Lung (tissue), 12 donors: ENCODE results near the gene SLAIN2. TPM values are rescaled to one million over a fixed set of nuclear protein-coding genes. Genes with fewer than 3 reads are reported as not detected.

Experiments used
- ATAC-seq: fragments of 200-7000 bp; cut with Tn5 transposase; one replicate; pipeline ENCODE4 v1.9.1; 2020; ENCODE audit warnings: moderate number of reproducible peaks; ENCODE audit not compliant: insufficient read depth, low FRiP score
- DNase-seq, 3 donors: peaks; one replicate each; pipeline ENCODE4 v3.0.0-alpha.2; 2013 to 2017
- H3K27ac ChIP-seq, 2 donors: one replicate each; pipeline ENCODE4 v1.5.1; 2013; ENCODE audit warnings: mild to moderate bottlenecking in 2 of 2, moderate library complexity in 2 of 2, control low read depth in 1 of 2, inconsistent platforms in 1 of 2, low read depth in 1 of 2, low read length in 1 of 2
- H3K27me3 ChIP-seq, 3 donors: one replicate each; pipeline ENCODE4 v1.5.1; 2013; ENCODE audit warnings: low read length in 2 of 3; ENCODE audit not compliant: control insufficient read depth in 3 of 3, insufficient read depth in 3 of 3
- H3K36me3 ChIP-seq, 4 donors: one replicate each; pipeline ENCODE4 v1.5.1; 2013; ENCODE audit warnings: low read length in 4 of 4, mild to moderate bottlenecking in 1 of 4, moderate library complexity in 1 of 4; ENCODE audit not compliant: control insufficient read depth in 4 of 4, insufficient read depth in 4 of 4
- H3K4me1 ChIP-seq, 5 donors: one replicate each; pipeline ENCODE4 v1.5.1; 2013; ENCODE audit warnings: low read length in 5 of 5, mild to moderate bottlenecking in 2 of 5, moderate library complexity in 1 of 5; ENCODE audit not compliant: control insufficient read depth in 5 of 5, insufficient read depth in 5 of 5
- H3K4me3 ChIP-seq: one replicate; pipeline ENCODE4 v1.5.1; 2013; ENCODE audit warnings: mild to moderate bottlenecking, control low read depth, moderate library complexity
- H3K9ac ChIP-seq, 2 donors: one replicate each; pipeline ENCODE4 v1.5.1; 2013; ENCODE audit warnings: low read length in 2 of 2, control low read depth in 1 of 2; ENCODE audit not compliant: insufficient read depth in 1 of 2
- H3K9me3 ChIP-seq, 4 donors: one replicate each; pipeline ENCODE4 v1.5.1; 2013; ENCODE audit warnings: low read length in 3 of 4, mild to moderate bottlenecking in 1 of 4, moderate library complexity in 1 of 4; ENCODE audit not compliant: control insufficient read depth in 4 of 4, insufficient read depth in 3 of 4
- CTCF ChIP-seq: IDR thresholded peaks from 2 replicates; pipeline ENCODE4 v1.5.1; 2012; ENCODE audit warnings: mild to moderate bottlenecking; ENCODE audit errors: control extremely low read depth, extremely low read depth
- WGBS, 2 donors: extraction: QIAGEN DNeasy Blood & Tissue Kit; methylation state at CpG; one replicate each; pipeline ENCODE4 v1.1.7; 2013; 5-methylcytosine and 5-hydroxymethylcytosine counted together
- polyA plus RNA-seq, 2 donors: library from polyadenylated mRNA; stranded (reverse); fragments of 200-250 nt; gene quantifications; one replicate each; pipeline ENCODE4 v1.2.1, GENCODE V29; 2013
- total RNA-seq, 2 donors: library from RNA; depleted of rRNA in 1 of 2; stranded (reverse); fragments of >200 nt in 1 of 2; gene quantifications; one replicate each; pipeline ENCODE4 v1.2.1, GENCODE V29; 2014 to 2021
- donor health status: control.
- donor health status: control.
- donor health status: Bipolar disorder and iron deficiency.
- donor health status: healthy.
- donor health status: DM: yes; HTN: yes; CAD: no.

The SLAIN2 gene
- total and polyA plus RNA-seq, 4 donors = 17.8 to 62.8 (median 42.0) TPM

- H3K27ac ChIP-seq = no peak overlapping the region
- no peaks in the 10 kb centered on the region for H3K27me3 ChIP-seq
- no peaks in the 10 kb centered on the region for H3K9me3 ChIP-seq
- 86 to 92% methylated on average over 1 of the region's 1 CpG for WGBS, 2 donors
- no peak overlapping the region for H3K4me3 ChIP-seq
- no peak overlapping the region for H3K9ac ChIP-seq
- no peak for TF ChIP-seq CTCF
- peaks cover 0 to 4% (median under 1%) of the 10 kb centered on the region in 4 donors for H3K36me3 ChIP-seq
- peaks cover 0 to 7% (median 0%) of the 10 kb centered on the region in 5 donors for H3K4me1 ChIP-seq
- DNase-seq = no peak
- ATAC-seq = no peak
These were observed 29.2 kb downstream of the SLAIN2 start for GRCh38 chr4:48370260-48371134.

- no peaks in the 10 kb centered on the region for H3K9me3 ChIP-seq
- WGBS, 2 donors = 43 to 77% methylated on average over 1 of the region's 1 CpG
- no peak for DNase-seq
- no peak overlapping the region for H3K4me3 ChIP-seq
- TF ChIP-seq CTCF = no peak
- no peak overlapping the region for H3K27ac ChIP-seq
- H3K27me3 ChIP-seq = no peaks in the 10 kb centered on the region
- peaks cover 0 to 9% (median under 1%) of the 10 kb centered on the region in 4 donors for H3K36me3 ChIP-seq
- ATAC-seq = no peak
- peaks cover 0 to 4% (median 0%) of the 10 kb centered on the region in 5 donors for H3K4me1 ChIP-seq
- H3K9ac ChIP-seq = no peak overlapping the region
These were observed 30.9 kb downstream of the SLAIN2 start for GRCh38 chr4:48372272-48372671.

- Histone ChIP-seq H3K9ac (no peak overlapping the region), H3K27me3 (no peaks in the 10 kb centered on the region), H3K27ac (no peak overlapping the region), H3K9me3 (no peaks in the 10 kb centered on the region), H3K4me3 (no peak overlapping the region), H3K36me3 (peaks cover 1 to 12% (median 3%) of the 10 kb centered on the region in 4 donors), H3K4me1 (peaks cover 0 to 4% (median 0%) of the 10 kb centered on the region in 5 donors)
- 73 to 84% methylated on average over 6 of the region's 6 CpGs for WGBS, 2 donors
- ATAC-seq = peak; percentile 34
- no peak for TF ChIP-seq CTCF
- DNase-seq = peak in 1 of 3 donors; percentile 18
These were observed 34.4 kb downstream of the SLAIN2 start for GRCh38 chr4:48375651-48376304.
